Activated CD8-positive, alpha-beta T cell treated with anti-CD3 and anti-CD28 coated beads for 36 hours (primary cell): ENCODE measurements around the gene ATP9B. TPM values are rescaled to one million over a fixed set of nuclear protein-coding genes. Genes with fewer than 3 reads are reported as not detected.

Experiments used
- ATAC-seq: fragments of 200-7000 bp; cut with Tn5 transposase; one replicate; pipeline ENCODE4 v1.10.0; 2021; ENCODE audit warnings: mild to moderate bottlenecking, moderate library complexity
- CTCF ChIA-PET: fragments of 350-600 bp; sonication (Branson Sonifier 250); formaldehyde crosslinking; loops from one replicate; lab custom pipeline; 2021; ENCODE audit warnings: antibody characterized with exemption; lab: Charles Lee
- POLR2A ChIA-PET: fragments of 350-600 bp; sonication (Branson Sonifier 250); formaldehyde crosslinking; loops from one replicate; lab custom pipeline; 2021; ENCODE audit warnings: antibody characterized with exemption; lab: Charles Lee
- DNase-seq: peaks from one replicate; pipeline ENCODE4 v3.0.0-alpha.2; 2020
- H3K27ac Mint-ChIP-seq: one replicate; pipeline ENCODE4 v1.8.0; 2021; ENCODE audit warnings: mild to moderate bottlenecking, mixed read lengths
- H3K27me3 Mint-ChIP-seq: one replicate; pipeline ENCODE4 v1.8.0; 2021; ENCODE audit warnings: mixed read lengths
- H3K36me3 Mint-ChIP-seq: one replicate; pipeline ENCODE4 v1.8.0; 2021; ENCODE audit warnings: low read depth, mixed read lengths
- H3K4me1 Mint-ChIP-seq: one replicate; pipeline ENCODE4 v1.8.0; 2021; ENCODE audit warnings: low read depth, mixed read lengths
- H3K4me3 Mint-ChIP-seq: one replicate; pipeline ENCODE4 v1.8.0; 2021; ENCODE audit warnings: mild to moderate bottlenecking, moderate library complexity, mixed read lengths
- H3K9me3 Mint-ChIP-seq: one replicate; pipeline ENCODE4 v1.8.0; 2021; ENCODE audit warnings: mixed read lengths
- CTCF ChIP-seq: fragments of 200-600 bp; IDR thresholded peaks from one replicate; pipeline ENCODE4 v1.8.0; 2022; ENCODE audit warnings: antibody characterized with exemption, mild to moderate bottlenecking
- intact Hi-C: fragments of 100-400 bp; cut with micrococcal nuclease; formaldehyde crosslinking; loops from one replicate; pipeline ENCODE4 v1.10.0; 2022
- total RNA-seq, 2 experiments: library from RNA; stranded (reverse); gene quantifications; one replicate each; pipeline ENCODE4 v1.2.3, GENCODE V29; 2021

ATP9B gene
- total RNA-seq, 2 experiments from 2014 or later = 18.9 to 21.1 TPM

DNA sequence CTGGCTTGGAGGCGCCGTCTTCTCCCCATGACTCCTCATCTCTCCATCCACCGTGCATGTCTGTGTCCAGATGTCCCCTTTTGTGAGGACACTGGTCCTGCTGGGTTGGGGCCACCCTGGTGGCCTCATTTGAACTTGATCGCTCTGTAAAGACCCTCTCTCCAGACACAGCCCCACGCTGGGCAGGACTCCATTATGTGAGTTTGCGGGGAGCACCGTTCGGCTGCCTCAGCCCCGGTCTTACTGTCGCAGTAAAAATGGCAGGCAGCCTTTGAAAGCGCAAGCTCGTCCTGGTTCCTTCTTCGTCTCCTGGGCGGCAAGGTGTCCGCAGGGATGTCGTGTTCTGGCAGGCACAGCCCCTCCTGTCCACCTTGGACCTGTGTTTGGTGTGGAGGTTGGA, 344.2 kb downstream of the ATP9B start:
- ATAC-seq = no peak

GRCh38 chr18:79413901-79414300, 344.7 kb downstream of the ATP9B start:
- TF ChIP-seq CTCF = no peak
- DNase-seq (no peak), ATAC-seq (no peak)
- H3K27me3 Mint-ChIP-seq = no peaks in the 10 kb centered on the region
- peaks cover 28% of the 10 kb centered on the region for H3K4me1 Mint-ChIP-seq
- POLR2A ChIA-PET = interaction anchor here (0.9 kb wide), 1 partner anchor 30 kb away, joined by 3 read pairs; no protein-coding TSS in a partner anchor
- no peak overlapping the region for H3K27ac Mint-ChIP-seq
- no peaks in the 10 kb centered on the region for H3K9me3 Mint-ChIP-seq
- peaks cover 45% of the 10 kb centered on the region for H3K36me3 Mint-ChIP-seq
- H3K4me3 Mint-ChIP-seq = no peak overlapping the region
- CTCF ChIA-PET = interaction anchor here (0.7 kb wide), 2 partner anchors 35 to 54 kb away, joined by 3 read pairs; no protein-coding TSS in a partner anchor
- intact Hi-C loops = no loop called here

More for the DNA sequence above, 344.2 kb downstream of the ATP9B start:
- H3K4me1 Mint-ChIP-seq = peaks cover 28% of the 10 kb centered on the region
- intact Hi-C loops = no loop called here
- H3K27ac Mint-ChIP-seq = no peak overlapping the region
- H3K36me3 Mint-ChIP-seq = peaks cover 43% of the 10 kb centered on the region
- no peak overlapping the region for H3K4me3 Mint-ChIP-seq
- no peaks in the 10 kb centered on the region for H3K27me3 Mint-ChIP-seq
- CTCF ChIA-PET = no interaction called here
- H3K9me3 Mint-ChIP-seq = no peaks in the 10 kb centered on the region
- no peak for TF ChIP-seq CTCF
- POLR2A ChIA-PET = no interaction called here
- DNase-seq = no peak

DNA sequence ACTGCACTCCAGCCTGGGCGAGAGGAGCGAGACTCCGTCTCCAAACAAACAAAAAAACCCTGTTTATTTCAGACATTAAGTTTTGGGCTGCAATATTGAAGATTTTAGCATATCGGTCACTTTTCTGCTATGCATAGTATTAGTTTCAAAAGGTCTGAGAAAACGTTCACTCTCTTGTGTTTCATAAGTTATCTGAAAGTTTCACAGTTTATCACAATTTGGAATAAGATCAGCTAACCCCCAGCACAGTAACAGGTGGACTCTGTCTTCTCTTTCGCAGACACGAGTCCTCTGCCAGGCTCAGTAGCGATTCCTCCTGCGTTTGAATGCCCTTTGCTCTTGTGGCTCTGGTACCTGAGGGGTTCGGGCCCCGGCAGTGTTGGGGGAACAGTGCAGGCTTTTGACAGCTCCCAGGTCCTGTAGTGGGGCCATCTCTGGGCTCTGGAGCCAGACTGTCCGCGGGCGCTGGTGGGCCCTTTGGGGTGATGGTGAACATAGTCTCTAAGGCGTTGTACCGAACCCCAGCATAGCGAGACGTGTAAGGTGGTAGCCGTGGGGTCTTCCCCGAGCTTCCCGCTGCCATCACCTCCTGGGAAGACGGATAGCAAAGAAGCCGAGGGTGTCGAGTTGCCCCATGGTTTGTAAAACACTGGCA, 347.0 kb downstream of the ATP9B start:
- H3K4me1 Mint-ChIP-seq = peaks cover 41% of the 10 kb centered on the region
- no peaks in the 10 kb centered on the region for H3K27me3 Mint-ChIP-seq
- ChIA-PET POLR2A (interaction anchor here (1.1 kb wide), 1 partner anchor 11 kb away, joined by 3 read pairs; no protein-coding TSS in a partner anchor), CTCF (interaction anchor here (1.2 kb wide), 1 partner anchor 10 kb away, joined by 4 read pairs; no protein-coding TSS in a partner anchor)
- H3K9me3 Mint-ChIP-seq = no peaks in the 10 kb centered on the region
- H3K27ac Mint-ChIP-seq = peak overlapping the region; percentile 34
- no peak for TF ChIP-seq CTCF
- DNase-seq (no peak), ATAC-seq (no peak)
- intact Hi-C loops = no loop called here
- no peak overlapping the region for H3K4me3 Mint-ChIP-seq
- H3K36me3 Mint-ChIP-seq = peaks cover 54% of the 10 kb centered on the region

GRCh38 chr18:79416677-79417052, 347.5 kb downstream of the ATP9B start:
- ChIA-PET CTCF (no interaction called here), POLR2A (no interaction called here)
- Mint-ChIP-seq H3K27ac (no peak overlapping the region), H3K36me3 (peaks cover 56% of the 10 kb centered on the region), H3K4me3 (no peak overlapping the region), H3K9me3 (no peaks in the 10 kb centered on the region), H3K27me3 (no peaks in the 10 kb centered on the region), H3K4me1 (peaks cover 42% of the 10 kb centered on the region)
- DNase-seq = no peak
- ATAC-seq = peak; percentile 38
- no peak for TF ChIP-seq CTCF
- intact Hi-C loops = no loop called here

DNA sequence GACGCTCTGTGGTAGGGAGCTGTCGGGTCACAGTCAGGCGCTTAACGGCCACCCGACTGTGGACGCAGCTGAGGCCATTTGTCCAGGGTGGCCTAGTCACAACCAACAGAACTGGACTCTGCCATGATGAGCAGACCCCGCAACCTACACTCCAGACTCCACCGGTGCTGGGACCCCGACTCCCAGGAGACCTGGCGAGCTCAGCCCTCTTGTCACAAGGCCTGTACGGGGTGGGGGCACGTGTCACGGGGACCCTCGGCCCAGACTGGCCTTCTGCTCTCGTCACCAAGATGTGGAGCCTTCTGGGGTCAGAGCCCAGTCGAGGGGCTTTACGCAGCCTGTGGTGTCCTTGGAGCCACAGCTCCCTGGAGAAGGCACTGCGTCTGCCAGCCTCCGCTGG, 349.0 kb downstream of the ATP9B start:
- POLR2A ChIA-PET = no interaction called here

More for the DNA sequence above, 349.0 kb downstream of the ATP9B start:
- CTCF ChIA-PET = no interaction called here
- Mint-ChIP-seq H3K27me3 (no peaks in the 10 kb centered on the region), H3K36me3 (peaks cover 51% of the 10 kb centered on the region), H3K4me3 (no peak overlapping the region), H3K9me3 (no peaks in the 10 kb centered on the region), H3K4me1 (peaks cover 43% of the 10 kb centered on the region), H3K27ac (no peak overlapping the region)
- no peak for DNase-seq
- ATAC-seq = no peak
- no peak for TF ChIP-seq CTCF
- intact Hi-C loops = no loop called here
